Prostate gland (tissue), 2 donors: ENCODE measurements around the gene ALDH9A1. TPM values are rescaled to one million over a fixed set of nuclear protein-coding genes. Genes with fewer than 3 reads are reported as not detected.
"Not testable (repeated sequence)": the region's sequence is repeated elsewhere in the genome, so short reads cannot be mapped to it uniquely, and the experiment has no call there.

ENCODE experiments used
- DNase-seq: peaks from one replicate; pipeline ENCODE4 v3.0.0-alpha.2; 2019; ENCODE audit warnings: low spot score
- H3K27ac ChIP-seq, 2 donors: fragments of 200-600 bp; sonication (generic); 2 replicates each; pipeline ENCODE4 v1.5.1; 2017 to 2019
- H3K27me3 ChIP-seq: fragments of 200-600 bp; sonication (generic); replicated peaks from 2 replicates; pipeline ENCODE4 v1.5.1; 2019; ENCODE audit not compliant: insufficient read depth
- H3K36me3 ChIP-seq, 2 donors: fragments of 200-600 bp; sonication (generic); 1 replicate in 1 of 2; 2 replicates in 1 of 2; pipeline versions ENCODE4 v1.5.1 to v1.8.1; 2017 to 2019
- H3K4me1 ChIP-seq: fragments of 200-600 bp; sonication (generic); replicated peaks from 2 replicates; pipeline ENCODE4 v1.5.1; 2019
- H3K4me3 ChIP-seq, 2 donors: fragments of 200-600 bp; sonication (generic); 2 replicates each; pipeline ENCODE4 v1.5.1; 2017 to 2019
- H3K9me3 ChIP-seq: fragments of 200-600 bp; sonication (generic); 2 replicates; pipeline ENCODE4 v1.5.1; 2017
- CTCF ChIP-seq, 4 experiments: fragments of 200-600 bp in 2 of 4; fragments of 450-650 bp in 2 of 4; sonication (generic) in 2 of 4; IDR thresholded peaks; 1 replicate in 3 of 4; 2 replicates in 1 of 4; pipeline ENCODE4 v1.5.1; 2016 to 2019; ENCODE audit warnings: antibody characterized with exemption in 4 of 4, mild to moderate bottlenecking in 2 of 4, moderate library complexity in 2 of 4
- POLR2A ChIP-seq: fragments of 450-650 bp; IDR thresholded peaks from one replicate; pipeline ENCODE4 v1.6.1; 2016; ENCODE audit warnings: antibody characterized with exemption, mild to moderate bottlenecking
- POLR2AphosphoS5 ChIP-seq: sonication (generic); formaldehyde crosslinking; IDR thresholded peaks from one replicate; pipeline ENCODE4 v1.6.1; 2017; ENCODE audit warnings: antibody characterized with exemption
- WGBS: methylation state at CpG from one replicate; pipeline ENCODE4 v1.1.5; 2018; 5-methylcytosine and 5-hydroxymethylcytosine counted together
- intact Hi-C: fragments of 100-400 bp; cut with DNase I; formaldehyde crosslinking; loops from one replicate; pipeline ENCODE4 v1.14.2; 2022
- total RNA-seq, 2 donors: library from RNA; depleted of rRNA; stranded (reverse); fragments of >200 nt; gene quantifications; one replicate each; pipeline ENCODE4 v1.1.0, GENCODE V29; 2016

Gene ALDH9A1
- 100 to 1,000 TPM; 172 to 206 TPM for total RNA-seq

GRCh38 chr1:165697881-165698760, at the start of gene ALDH9A1:
Gene ALDH9A1, minus strand, starts transcription at chr1:165698562. Its CDS starts 4 bp downstream, at chr1:165698558.
- H3K4me1 ChIP-seq = peaks cover 12% of the 10 kb centered on the region
- peak within 1 kb of the TSS; percentile 91 to 98 for H3K27ac ChIP-seq
- peak; percentile 93 for TF ChIP-seq POLR2A
- peak in 3 of 4 experiments; percentile 31 to 43 (median 40) for TF ChIP-seq CTCF (IDR thresholded peaks at IDR 0.05)
- peak; percentile 86 for TF ChIP-seq POLR2AphosphoS5
- H3K9me3 ChIP-seq = no peaks in the 10 kb centered on the region
- no peaks in the 10 kb centered on the region for H3K36me3 ChIP-seq
- H3K27me3 ChIP-seq = no peaks in the 10 kb centered on the region
- under 1% methylated on average over 65 of the region's 65 CpGs for WGBS
- DNase-seq = peak; percentile 80
- H3K4me3 ChIP-seq = peak within 1 kb of the TSS; percentile 71 to 92
- intact Hi-C loops = loop anchor here (2.0 to 10.0 kb wide), 3 partner anchors 65 to 103 kb away; partner anchors contain the start of gene TMCO1

GRCh38 chr1:165747632-165748447, 49.5 kb upstream of the ALDH9A1 start:
- TF ChIP-seq CTCF (IDR thresholded peaks at IDR 0.05) (no peak), POLR2A (no peak), POLR2AphosphoS5 (no peak)
- WGBS = 92% methylated on average over 9 of the region's 9 CpGs
- no peak for DNase-seq
- no peaks in the 10 kb centered on the region for H3K36me3 ChIP-seq
- H3K4me1 ChIP-seq = no peaks in the 10 kb centered on the region
- H3K27me3 ChIP-seq = no peaks in the 10 kb centered on the region
- no peak overlapping the region for H3K27ac ChIP-seq
- no peak overlapping the region for H3K4me3 ChIP-seq
- intact Hi-C loops = no loop called here
- H3K9me3 ChIP-seq = no peaks in the 10 kb centered on the region

GRCh38 chr1:165744913-165745312, 46.6 kb upstream of the ALDH9A1 start:
- 96% methylated on average over 1 of the region's 1 CpG for WGBS
- H3K27ac ChIP-seq, H3K36me3 ChIP-seq, H3K27me3 ChIP-seq, intact Hi-C loops, H3K4me1 ChIP-seq, DNase-seq, H3K4me3 ChIP-seq, H3K9me3 ChIP-seq: not testable (repeated sequence)

- no peaks in the 10 kb centered on the region for H3K4me1 ChIP-seq
Observed at GRCh38 chr1:165742194-165742593, 43.8 kb upstream of the ALDH9A1 start.

More at GRCh38 chr1:165742194-165742593, 43.8 kb upstream of the ALDH9A1 start:
- TF ChIP-seq POLR2AphosphoS5 (no peak), POLR2A (no peak), CTCF (IDR thresholded peaks at IDR 0.05) (no peak)
- Histone ChIP-seq H3K4me3 (no peak overlapping the region), H3K27ac (no peak overlapping the region), H3K36me3 (peaks cover 5 to 7% of the 10 kb centered on the region in 2 donors), H3K27me3 (no peaks in the 10 kb centered on the region), H3K9me3 (no peaks in the 10 kb centered on the region)
- WGBS = 93% methylated on average over 8 of the region's 8 CpGs
- DNase-seq = no peak
- intact Hi-C loops = no loop called here
